ENCODE data around the gene NEK1. TPM values are rescaled to one million over a fixed set of nuclear protein-coding genes. Genes with fewer than 3 reads are reported as not detected.
A peak's percentile ranks its signal among the peaks of the same experiment; 100 is the strongest.

The NEK1 gene
- total and polyA plus RNA-seq, 2 of the 4 experiments (the other 2 are of a cell fraction), result 3.3 to 3.9 TPM

- ChIA-PET CTCF (no interaction called here), POLR2A (ENCODE audit: unreplicated experiment) (no interaction called here)
- Histone ChIP-seq H3K27ac (ENCODE audit: insufficient read depth, low read length) (no peak overlapping the region), H2AFZ (replicated peaks; ENCODE audit: low read length, poor library complexity) (no peak overlapping the region), H3K14ac (replicated peaks; ENCODE audit: low read depth, low read length) (no peak overlapping the region), H3K4ac (ENCODE audit: low read depth, low read length) (no peak overlapping the region), H2BK20ac (ENCODE audit: low read depth, low read length) (no peak overlapping the region), H3K18ac (ENCODE audit: low read depth, low read length) (no peak overlapping the region), H2BK5ac (ENCODE audit: low read depth, low read length, poor library complexity, severe bottlenecking) (no peak overlapping the region), H3K27me3 (ENCODE audit: control insufficient read depth, insufficient read depth, low read length) (no peaks in the 10 kb centered on the region), H3K4me2 (ENCODE audit: low read depth, low read length) (no peak overlapping the region), H3K4me1 (ENCODE audit: control insufficient read depth, insufficient read depth, low read length) (no peaks in the 10 kb centered on the region), H4K8ac (ENCODE audit: low read depth in 2 of 2, low read length in 2 of 2) (no peak overlapping the region), H4K91ac (ENCODE audit: insufficient read depth, low read depth, low read length) (no peak overlapping the region), H3K36me3 (ENCODE audit: control insufficient read depth, insufficient read depth, low read length) (no peaks in the 10 kb centered on the region), H2AK9ac (replicated peaks; ENCODE audit: low read depth, low read length, poor library complexity) (no peak overlapping the region), H3K9me1 (ENCODE audit: insufficient read depth, low read length) (no peaks in the 10 kb centered on the region), H3K9ac (ENCODE audit: low read depth, low read length) (no peak overlapping the region), H3K23ac (ENCODE audit: low read depth, low read length) (no peak overlapping the region), H3K56ac (ENCODE audit: extremely low read depth, insufficient read depth, low read length) (no peak overlapping the region), H2BK15ac (ENCODE audit: low read depth, low read length) (no peak overlapping the region), H2AK5ac (ENCODE audit: low read depth, low read length) (no peak overlapping the region), H4K20me1 (ENCODE audit: insufficient read depth, low read length) (no peaks in the 10 kb centered on the region), H2BK120ac (ENCODE audit: low read depth, low read length) (no peak overlapping the region), H3K9me3 (ENCODE audit: control insufficient read depth, insufficient read depth, low read length) (no peaks in the 10 kb centered on the region), H3K79me1 (ENCODE audit: low read depth in 1 of 2, low read length in 2 of 2) (no peaks in the 10 kb centered on the region), H4K5ac (ENCODE audit: low read depth, low read length) (no peak overlapping the region), H3K4me3 (ENCODE audit: insufficient read depth, low read depth, low read length) (no peak overlapping the region)
- dilution Hi-C loops (cut with HindIII; ENCODE audit: low sequenced_read_pairs, unreplicated experiment), result no loop called here
- TF ChIP-seq CTCF (conservative IDR thresholded peaks at IDR 0.05; ENCODE audit: low read depth, low read length), result no peak
- no peak for TF ChIP-seq ELK1 (IDR thresholded peaks at IDR 0.05; ENCODE audit: borderline replicate concordance, low read depth, low read length)
- TF ChIP-seq BHLHE40 (IDR thresholded peaks at IDR 0.05; ENCODE audit: low read depth, low read length), result no peak
- TF ChIP-seq USF2 (IDR thresholded peaks at IDR 0.05; ENCODE audit: low read depth, low read length), result no peak
- no peak for TF ChIP-seq RFX5 (IDR thresholded peaks at IDR 0.05; ENCODE audit: low read depth, low read length)
- TF ChIP-seq FOS (IDR thresholded peaks at IDR 0.05; ENCODE audit: low read depth, low read length), result no peak
- no peak for TF ChIP-seq CEBPB (IDR thresholded peaks at IDR 0.05; ENCODE audit: low read depth, low read length)
- TF ChIP-seq MAFK (IDR thresholded peaks at IDR 0.05; ENCODE audit: low read depth, low read length), result no peak
- TF ChIP-seq RCOR1 (IDR thresholded peaks at IDR 0.05; ENCODE audit: insufficient replicate concordance, low read length), result no peak
- TF ChIP-seq MAZ (IDR thresholded peaks at IDR 0.05; ENCODE audit: borderline replicate concordance, low read depth, low read length), result no peak
- no peak for TF ChIP-seq NFE2L2 (IDR thresholded peaks at IDR 0.05; ENCODE audit: low read depth, low read length)
- TF ChIP-seq MXI1 (IDR thresholded peaks at IDR 0.05; ENCODE audit: borderline replicate concordance, low read depth, low read length), result no peak
- intact Hi-C loops (cut with micrococcal nuclease), result no loop called here
- in situ Hi-C loops (cut with MboI; ENCODE audit: low sequenced_read_pairs), result no loop called here
- ATAC-seq (ENCODE audit: low read depth) (no peak), DNase-seq (peak; percentile 12)
- no TSS peak for BruUV-seq (replicated peaks)
These were observed 193.5 kb downstream of the NEK1 start for GRCh38 chr4:169418846-169419245.

Data from IMR-90 (cell line).